ENCODE data around the gene PDZD7. TPM values are rescaled to one million over a fixed set of nuclear protein-coding genes. Genes with fewer than 3 reads are reported as not detected.

PDZD7 gene
- total and polyA plus RNA-seq, 2 of the 8 experiments (the other 6 are each of a cell fraction or from before 2014, with no cell fraction given) = 0.88 to 1.6 TPM

DNA sequence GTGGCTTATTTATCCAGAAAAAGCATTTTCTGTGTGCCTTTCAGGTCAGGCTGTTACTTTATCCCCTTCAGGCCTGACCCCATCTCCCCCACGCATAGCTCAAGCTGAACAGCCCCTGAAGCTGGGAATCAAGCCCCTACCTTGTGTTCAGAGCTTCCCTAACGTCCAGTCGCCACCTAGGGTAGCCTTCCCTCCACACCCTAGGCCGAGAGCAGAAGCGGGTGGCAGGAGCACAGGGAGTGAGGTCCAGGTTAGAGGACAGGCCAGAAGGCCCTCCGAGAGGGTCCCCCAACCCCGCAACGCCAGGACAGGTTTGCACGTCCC is 62.1 kb downstream of the PDZD7 start:
- WGBS, 2 experiments (ENCODE audit: extremely low coverage in 1 of 2, insufficient coverage in 1 of 2, insufficient read length in 1 of 2, insufficient replicate concordance in 2 of 2, low coverage in 1 of 2, low lambda C conversion rate in 2 of 2, missing lambda C conversion rate in 1 of 2) = 18% methylated on average over 9 of the region's 9 CpGs; no CpG with 5 or more reads in 1 of the 2 experiments
- Histone ChIP-seq H3K79me2 (ENCODE audit: control insufficient read depth in 1 of 2, insufficient read depth in 2 of 2, low read length in 2 of 2) (no peaks in the 10 kb centered on the region), H3K23me2 (ENCODE audit: low read depth, low read length) (peaks cover 9% of the 10 kb centered on the region), H3K9ac (replicated peaks in 1 of 4; ENCODE audit: extremely low read depth in 1 of 4, low read depth in 3 of 4, low read length in 3 of 4) (no peak overlapping the region; a peak in 1 of 7 replicates), H3K14ac (ENCODE audit: insufficient read length) (no peak overlapping the region), H3K4me1 (replicated peaks in 1 of 4; ENCODE audit: control insufficient read depth in 3 of 4, insufficient read depth in 4 of 4, low read length in 3 of 4) (peaks cover 7 to 19% (median 10%) of the 10 kb centered on the region in 4 experiments), H4K5ac (ENCODE audit: insufficient read length, low read depth, low read length) (no peak overlapping the region), H3K4me3 (ENCODE audit: extremely low read depth in 1 of 4, insufficient read depth in 2 of 4, low read depth in 3 of 4, low read length in 4 of 4) (peak overlapping the region; percentile 64 to 97 (median 69)), H4K91ac (replicated peaks; ENCODE audit: insufficient read length, low read length) (no peak overlapping the region), H3K79me1 (ENCODE audit: low read depth, low read length) (no peaks in the 10 kb centered on the region), H3K9me3 (ENCODE audit: insufficient read depth in 2 of 2, low read depth in 1 of 2, low read length in 1 of 2) (no peaks in the 10 kb centered on the region), H3K36me3 (ENCODE audit: control insufficient read depth in 2 of 4, insufficient read depth in 4 of 4, low read length in 3 of 4) (no peaks in the 10 kb centered on the region), H3K23ac (ENCODE audit: insufficient read length) (no peak overlapping the region), H2BK15ac (ENCODE audit: low read length) (no peak overlapping the region), H4K8ac (ENCODE audit: extremely low read depth, insufficient read depth, low read length) (0 out of 2 replicates have a peak overlapping the region, but pooled peaks have one; percentile 62), H3K27me3 (replicated peaks in 1 of 4; ENCODE audit: control insufficient read depth in 3 of 4, extremely low read depth in 1 of 4, insufficient read depth in 3 of 4, low read length in 3 of 4) (peaks cover 0 to 3% (median 1%) of the 10 kb centered on the region in 4 experiments; a peak in 1 of 7 replicates), H2BK20ac (ENCODE audit: low read length) (no peak overlapping the region), H2AFZ (ENCODE audit: low read length) (peak overlapping the region; percentile 94), H3K56ac (replicated peaks; ENCODE audit: insufficient read length, low read depth, low read length) (no peak overlapping the region), H4K20me1 (replicated peaks in 1 of 2; ENCODE audit: control insufficient read depth in 1 of 2, insufficient read depth in 2 of 2, low read length in 2 of 2) (peaks cover 0 to 5% of the 10 kb centered on the region in 2 experiments), H3K18ac (ENCODE audit: extremely low read depth, low read length) (peak overlapping the region; percentile 94), H2AK5ac (ENCODE audit: low read depth, low read length) (no peak overlapping the region), H2BK5ac (ENCODE audit: low read depth, low read length) (0 out of 2 replicates have a peak overlapping the region, but pooled peaks have one; percentile 20), H2BK12ac (ENCODE audit: low read depth, low read length) (no peak overlapping the region), H2BK120ac (replicated peaks; ENCODE audit: low read depth, low read length) (no peak overlapping the region), H3K27ac (ENCODE audit: low read depth, low read length) (no peak overlapping the region), H3K4ac (replicated peaks; ENCODE audit: insufficient read length, low read depth, low read length) (peak overlapping the region; percentile 17), H3K4me2 (ENCODE audit: insufficient read depth in 1 of 2, low read depth in 2 of 2, low read length in 2 of 2) (peak overlapping the region; percentile 89 to 90)
- FAIRE-seq (no peak), DNase-seq (ENCODE audit: low read depth in 1 of 2, low spot score in 2 of 2) (no peak)
- ChIA-PET CTCF (ENCODE audit: partially characterized antibody) (interaction anchor here (0.6 to 5.4 kb wide), 21 partner anchors 8 to 773 kb away, joined by 3 to 32 read pairs (median 4); partner anchors contain the start of genes MRPL43 and TWNK), POLR2A (ENCODE audit: partially characterized antibody) (interaction anchor here (1.2 to 6.0 kb wide), 6 partner anchors 8 to 54 kb away, joined by 3 to 38 read pairs (median 4); no protein-coding TSS in a partner anchor)
- TF ChIP-seq, protein P1, sequence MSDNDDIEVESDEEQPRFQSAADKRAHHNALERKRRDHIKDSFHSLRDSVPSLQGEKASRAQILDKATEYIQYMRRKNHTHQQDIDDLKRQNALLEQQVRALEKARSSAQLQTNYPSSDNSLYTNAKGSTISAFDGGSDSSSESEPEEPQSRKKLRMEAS (IDR thresholded peaks at IDR 0.05) = no peak
- TF ChIP-seq GTF2F1 (IDR thresholded peaks at IDR 0.05; ENCODE audit: borderline replicate concordance, low read depth, low read length) (no peak), CEBPB (IDR thresholded peaks at IDR 0.05; ENCODE audit: low read depth, low read length) (no peak), JUN (IDR thresholded peaks at IDR 0.05; ENCODE audit: low read depth, low read length) (no peak), EP300 (IDR thresholded peaks at IDR 0.05; ENCODE audit: borderline replicate concordance in 1 of 2, low read depth in 2 of 2, low read length in 2 of 2) (no peak), YY1 (IDR thresholded peaks at IDR 0.05; ENCODE audit: low read depth, low read length) (no peak), CBX5 (IDR thresholded peaks at IDR 0.05; ENCODE audit: low read depth, low read length) (no peak), PHF8 (conservative IDR thresholded peaks at IDR 0.05; ENCODE audit: low read depth, low read length) (no peak), SAP30 (IDR thresholded peaks at IDR 0.05; ENCODE audit: insufficient read depth, insufficient replicate concordance, low read length) (no peak), BACH1 (IDR thresholded peaks at IDR 0.05; ENCODE audit: low read length) (no peak), POLR2AphosphoS5 (IDR thresholded peaks at IDR 0.05; ENCODE audit: low read depth, low read length) (no peak), TAF7 (optimal IDR thresholded peaks at IDR 0.05; ENCODE audit: borderline replicate concordance, low read depth, low read length) (no peak)
- TF ChIP-seq, protein P2, sequence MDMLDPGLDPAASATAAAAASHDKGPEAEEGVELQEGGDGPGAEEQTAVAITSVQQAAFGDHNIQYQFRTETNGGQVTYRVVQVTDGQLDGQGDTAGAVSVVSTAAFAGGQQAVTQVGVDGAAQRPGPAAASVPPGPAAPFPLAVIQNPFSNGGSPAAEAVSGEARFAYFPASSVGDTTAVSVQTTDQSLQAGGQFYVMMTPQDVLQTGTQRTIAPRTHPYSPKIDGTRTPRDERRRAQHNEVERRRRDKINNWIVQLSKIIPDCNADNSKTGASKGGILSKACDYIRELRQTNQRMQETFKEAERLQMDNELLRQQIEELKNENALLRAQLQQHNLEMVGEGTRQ (IDR thresholded peaks at IDR 0.05; ENCODE audit: low read length) = no peak

Data from H1 (cell line).